ENCODE results near the gene RASGRP4. TPM values are rescaled to one million over a fixed set of nuclear protein-coding genes. Genes with fewer than 3 reads are reported as not detected.
A peak's percentile ranks its signal among the peaks of the same experiment; 100 is the strongest.

RASGRP4 gene
- total and polyA plus RNA-seq, 7 donors = 0.69 to 3.6 (median 3.0) TPM

DNA sequence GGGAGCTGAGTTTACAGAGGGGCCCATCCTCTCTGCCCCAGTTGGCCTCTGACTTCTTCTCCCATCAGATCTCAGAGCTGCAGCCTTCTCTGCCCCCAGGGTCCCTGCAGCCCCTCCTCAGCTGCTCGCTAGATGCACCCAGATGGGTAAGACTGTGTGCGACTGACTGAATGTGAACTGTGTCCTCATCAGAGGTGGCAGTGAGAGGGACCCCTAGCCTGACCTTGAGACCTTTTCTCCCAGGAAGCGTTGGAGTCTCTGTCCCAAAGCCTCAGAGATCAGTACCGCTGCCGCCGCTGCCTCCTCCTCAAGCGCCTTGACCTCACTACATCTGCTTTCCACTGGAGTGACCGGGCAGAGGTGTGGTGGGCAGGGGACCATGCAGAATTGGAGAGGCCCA is 20.7 kb downstream of the RASGRP4 start:
- intact Hi-C loops (cut with DNase I) = no loop called here
- TF ChIP-seq EP300 (IDR thresholded peaks at IDR 0.05) = no peak
- TF ChIP-seq POLR2AphosphoS5 (IDR thresholded peaks at IDR 0.05) = no peak
- TF ChIP-seq, protein P1, sequence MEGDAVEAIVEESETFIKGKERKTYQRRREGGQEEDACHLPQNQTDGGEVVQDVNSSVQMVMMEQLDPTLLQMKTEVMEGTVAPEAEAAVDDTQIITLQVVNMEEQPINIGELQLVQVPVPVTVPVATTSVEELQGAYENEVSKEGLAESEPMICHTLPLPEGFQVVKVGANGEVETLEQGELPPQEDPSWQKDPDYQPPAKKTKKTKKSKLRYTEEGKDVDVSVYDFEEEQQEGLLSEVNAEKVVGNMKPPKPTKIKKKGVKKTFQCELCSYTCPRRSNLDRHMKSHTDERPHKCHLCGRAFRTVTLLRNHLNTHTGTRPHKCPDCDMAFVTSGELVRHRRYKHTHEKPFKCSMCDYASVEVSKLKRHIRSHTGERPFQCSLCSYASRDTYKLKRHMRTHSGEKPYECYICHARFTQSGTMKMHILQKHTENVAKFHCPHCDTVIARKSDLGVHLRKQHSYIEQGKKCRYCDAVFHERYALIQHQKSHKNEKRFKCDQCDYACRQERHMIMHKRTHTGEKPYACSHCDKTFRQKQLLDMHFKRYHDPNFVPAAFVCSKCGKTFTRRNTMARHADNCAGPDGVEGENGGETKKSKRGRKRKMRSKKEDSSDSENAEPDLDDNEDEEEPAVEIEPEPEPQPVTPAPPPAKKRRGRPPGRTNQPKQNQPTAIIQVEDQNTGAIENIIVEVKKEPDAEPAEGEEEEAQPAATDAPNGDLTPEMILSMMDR (IDR thresholded peaks at IDR 0.05) = no peak
- TF ChIP-seq POLR2A (IDR thresholded peaks at IDR 0.05) = no peak
- H3K4me1 ChIP-seq = peaks cover 0 to 15% (median 7%) of the 10 kb centered on the region in 4 donors
- H3K36me3 ChIP-seq = peaks cover 0 to 26% (median 11%) of the 10 kb centered on the region in 4 donors
- DNase-seq = no peak
- 96 to 98% methylated on average over 8 of the region's 8 CpGs for WGBS, 2 donors
- H3K4me3 ChIP-seq = no peak overlapping the region
- peaks cover 0 to 9% (median 8%) of the 10 kb centered on the region in 3 donors for H3K27me3 ChIP-seq
- no peak overlapping the region for H3K27ac ChIP-seq
- H3K9me3 ChIP-seq = no peaks in the 10 kb centered on the region

DNA sequence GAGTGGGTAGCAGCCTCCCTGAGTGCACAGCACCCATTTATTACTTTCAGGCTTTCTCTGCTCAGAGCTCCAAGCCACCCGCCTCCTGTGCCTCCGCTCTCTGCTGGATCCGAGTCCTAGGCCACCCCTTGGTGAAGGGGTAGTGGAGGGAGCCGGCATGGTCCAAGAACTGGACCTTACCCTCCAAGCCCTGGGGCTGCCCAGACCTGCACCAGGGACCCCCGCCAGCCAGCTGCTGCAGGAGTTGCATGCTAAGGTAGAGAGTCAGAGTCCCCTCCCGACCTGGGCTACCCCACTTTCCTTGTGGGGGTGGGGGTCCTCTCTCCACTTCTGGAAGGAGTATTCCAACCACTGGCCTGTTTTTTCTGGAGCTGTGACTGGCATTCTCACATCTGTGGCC is 21.2 kb downstream of the RASGRP4 start:
- Histone ChIP-seq H3K9me3 (no peaks in the 10 kb centered on the region), H3K4me3 (no peak overlapping the region), H3K27me3 (peaks cover 0 to 14% (median 12%) of the 10 kb centered on the region in 3 donors), H3K4me1 (peaks cover 0 to 15% (median 7%) of the 10 kb centered on the region in 4 donors), H3K27ac (no peak overlapping the region), H3K36me3 (peaks cover 0 to 26% (median 11%) of the 10 kb centered on the region in 4 donors)
- intact Hi-C loops (cut with DNase I) = loop anchor here (5.0 kb wide), 1 partner anchor 212 kb away; the partner anchor contains the start of genes EIF3K and MAP4K1
- 95 to 97% methylated on average over 6 of the region's 6 CpGs for WGBS, 2 donors
- no peak for TF ChIP-seq EP300 (IDR thresholded peaks at IDR 0.05)
- TF ChIP-seq POLR2AphosphoS5 (IDR thresholded peaks at IDR 0.05) = no peak
- no peak for TF ChIP-seq POLR2A (IDR thresholded peaks at IDR 0.05)
- TF ChIP-seq, protein P1 (IDR thresholded peaks at IDR 0.05) = no peak
- DNase-seq = no peak

DNA sequence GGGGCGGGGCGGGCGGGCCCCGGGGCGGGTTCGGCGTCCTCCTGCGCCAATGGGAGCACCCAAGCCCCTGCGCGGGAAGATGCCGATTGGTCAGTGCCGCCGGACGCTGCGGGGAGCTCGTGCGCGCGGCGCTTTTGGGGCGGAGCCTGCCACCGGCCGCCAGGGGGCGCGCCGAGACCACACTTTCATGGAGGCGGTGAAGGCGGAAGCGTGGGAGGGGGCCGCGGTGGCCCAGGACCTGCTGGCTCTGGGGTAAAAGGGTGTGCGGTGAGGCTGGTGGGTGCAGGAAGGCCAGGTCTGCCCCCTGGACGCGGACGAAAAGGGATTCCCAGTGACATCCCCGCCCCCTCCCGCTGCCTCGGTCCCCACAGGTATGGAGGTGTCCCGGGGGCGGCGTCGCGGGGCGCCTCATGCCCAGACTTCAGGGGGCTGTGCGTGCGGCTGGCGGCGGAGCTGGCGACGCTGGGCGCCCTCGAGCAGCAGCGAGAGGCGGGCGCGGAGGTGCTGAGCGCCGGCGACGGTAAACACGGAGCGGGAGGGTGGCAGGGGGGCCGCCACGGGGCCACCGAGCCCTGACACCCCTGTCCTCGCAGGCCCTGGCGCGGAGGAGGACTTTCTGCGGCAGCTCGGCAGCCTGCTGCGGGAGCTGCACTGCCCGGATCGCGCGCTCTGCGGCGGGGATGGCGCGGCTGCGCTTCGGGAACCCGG is 22.9 kb downstream of the RASGRP4 start, which contains the start of gene FAM98C:
Gene FAM98C, plus strand, starts transcription at position 127 of the 708 bp plus-strand sequence. Its CDS starts 61 bp downstream, at position 188.
- 0 to 1% methylated on average over 82 of the region's 82 CpGs for WGBS, 2 donors
- TF ChIP-seq EP300 (IDR thresholded peaks at IDR 0.05) (no peak), POLR2A (IDR thresholded peaks at IDR 0.05) (no peak), POLR2AphosphoS5 (IDR thresholded peaks at IDR 0.05) (peak; percentile 13 to 57 (median 40))
- TF ChIP-seq, protein P1 (IDR thresholded peaks at IDR 0.05) = peak; percentile 92 to 96 (median 94)
- Histone ChIP-seq H3K27ac (peak within 1 kb of the TSS; percentile 79 to 88 (median 84)), H3K27me3 (peaks cover 13 to 31% (median 29%) of the 10 kb centered on the region in 3 donors), H3K36me3 (peaks cover 0 to 21% (median 8%) of the 10 kb centered on the region in 4 donors), H3K4me3 (peak within 1 kb of the TSS; percentile 64 to 98 (median 76)), H3K9me3 (no peaks in the 10 kb centered on the region), H3K4me1 (peaks cover 0 to 15% (median 7%) of the 10 kb centered on the region in 4 donors)
- intact Hi-C loops (cut with DNase I) = loop anchor here (1.0 to 5.0 kb wide), 3 partner anchors 214 to 527 kb away; partner anchors contain the start of genes EIF3K, MAP4K1, MRPS12 and SARS2
- DNase-seq = peak; percentile 98

DNA sequence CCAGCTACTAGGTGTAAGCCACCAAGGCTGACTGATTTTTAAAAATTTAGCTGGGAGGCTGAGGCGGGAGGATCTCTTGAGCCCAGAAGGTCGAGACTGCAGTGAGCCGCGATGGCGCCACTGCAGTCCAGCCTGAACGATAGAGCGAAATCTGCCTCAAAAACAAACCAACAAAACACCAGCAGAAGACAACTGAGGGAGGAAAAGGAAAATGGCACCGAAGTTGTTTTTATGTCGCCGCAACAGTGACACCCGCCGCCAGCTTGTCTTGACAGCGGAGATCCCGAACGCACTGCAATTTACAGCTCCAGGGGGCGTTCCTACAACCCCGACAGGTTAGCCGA is 23.4 kb downstream of the RASGRP4 start:
- Histone ChIP-seq H3K27me3 (peaks cover 14 to 36% (median 34%) of the 10 kb centered on the region in 3 donors), H3K36me3 (peaks cover 0 to 15% (median 8%) of the 10 kb centered on the region in 4 donors), H3K4me1 (peaks cover 0 to 15% (median 7%) of the 10 kb centered on the region in 4 donors), H3K27ac (peak overlapping the region in 3 of 4 donors; percentile 24 to 87 (median 58)), H3K4me3 (peak overlapping the region; percentile 64 to 98 (median 76)), H3K9me3 (no peaks in the 10 kb centered on the region)
- 3 to 4% methylated on average over 18 of the region's 18 CpGs for WGBS, 2 donors
- TF ChIP-seq, protein P1 (IDR thresholded peaks at IDR 0.05) = no peak
- TF ChIP-seq POLR2A (IDR thresholded peaks at IDR 0.05) (no peak), POLR2AphosphoS5 (IDR thresholded peaks at IDR 0.05) (no peak), EP300 (IDR thresholded peaks at IDR 0.05) (no peak)
- no peak for DNase-seq
- intact Hi-C loops (cut with DNase I) = loop anchor here (5.0 kb wide), 1 partner anchor 215 kb away; the partner anchor contains the start of genes EIF3K and MAP4K1
